Activated CD8-positive, alpha-beta memory T cell treated with anti-CD3 and anti-CD28 coated beads for 24 hours (primary cell): ENCODE data around the gene ZNF512B.

ENCODE experiments used
- DNase-seq: peaks from one replicate; pipeline ENCODE4 v3.0.0-alpha.2; 2020

The ZNF512B gene

GRCh38 chr20:63947638-63948456 is 21.9 kb downstream of the ZNF512B start:
- no peak for DNase-seq

GRCh38 chr20:63946986-63947637 is 22.6 kb downstream of the ZNF512B start:
- DNase-seq, result no peak

GRCh38 chr20:63945921-63946920 is 23.5 kb downstream of the ZNF512B start:
- no peak for DNase-seq

GRCh38 chr20:63945031-63945658 is 24.6 kb downstream of the ZNF512B start:
- no peak for DNase-seq

- no peak for DNase-seq
These were observed 25.4 kb downstream of the ZNF512B start for GRCh38 chr20:63944078-63944941.

GRCh38 chr20:63943808-63944077 is 26.0 kb downstream of the ZNF512B start:
- no peak for DNase-seq

- DNase-seq, result no peak
These were observed 26.5 kb downstream of the ZNF512B start for GRCh38 chr20:63942969-63943807.

GRCh38 chr20:63942250-63942951 is 27.3 kb downstream of the ZNF512B start:
- no peak for DNase-seq

GRCh38 chr20:63941282-63942081 is 28.2 kb downstream of the ZNF512B start:
- peak; percentile 80 for DNase-seq

- DNase-seq, result no peak
These were observed 29.1 kb downstream of the ZNF512B start for GRCh38 chr20:63940472-63941266.

- DNase-seq, result no peak
These were observed 29.7 kb downstream of the ZNF512B start for GRCh38 chr20:63940071-63940471.

- peak; percentile 57 for DNase-seq
These were observed 30.4 kb downstream of the ZNF512B start for GRCh38 chr20:63939061-63939935.

GRCh38 chr20:63937596-63937995 is 32.1 kb downstream of the ZNF512B start:
- DNase-seq, result no peak

- DNase-seq, result no peak
These were observed 34.3 kb downstream of the ZNF512B start for GRCh38 chr20:63935447-63935846.

GRCh38 chr20:63934271-63935068 is 35.3 kb downstream of the ZNF512B start:
- peak; percentile 54 for DNase-seq

GRCh38 chr20:63933646-63934045 is 36.1 kb downstream of the ZNF512B start:
- DNase-seq, result no peak
